Measurements from ENCODE around the gene GP1BB. TPM values are rescaled to one million over a fixed set of nuclear protein-coding genes. Genes with fewer than 3 reads are reported as not detected.

The GP1BB gene
- total RNA-seq, 2 experiments from 2014 or later, result not detected

DNA sequence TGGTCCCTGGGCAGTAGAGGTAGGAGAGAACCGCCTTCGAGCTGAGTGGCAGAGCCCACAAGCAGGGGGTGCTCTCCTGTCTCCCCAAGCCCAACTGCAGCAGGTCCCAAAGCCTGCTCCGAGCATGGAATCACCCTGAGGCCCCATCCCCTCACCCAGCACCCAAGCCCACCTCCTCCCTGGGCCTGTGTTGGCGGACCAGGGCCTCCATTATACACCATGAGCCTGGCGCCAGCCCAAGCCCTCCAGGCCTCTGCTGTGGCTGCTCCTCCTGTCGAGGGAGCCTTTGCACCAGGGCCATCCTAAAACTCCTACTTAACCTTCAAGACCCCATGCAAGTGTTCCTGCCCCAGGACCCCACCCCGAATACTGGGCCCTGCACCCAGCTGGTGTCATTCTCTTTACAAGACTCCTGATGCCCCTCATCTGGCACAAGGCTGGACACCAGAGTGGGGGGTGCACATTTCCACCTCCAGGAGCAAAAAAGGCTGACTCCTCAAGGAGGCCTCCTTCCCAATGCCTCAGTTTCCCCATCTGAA is 16.6 kb downstream of the GP1BB start:
- Mint-ChIP-seq H3K4me3 (no peak overlapping the region), H3K9me3 (ENCODE audit: low read depth) (no peaks in the 10 kb centered on the region), H3K27me3 (no peaks in the 10 kb centered on the region), H3K4me1 (no peaks in the 10 kb centered on the region), H3K27ac (no peak overlapping the region), H3K36me3 (no peaks in the 10 kb centered on the region)
- DNase-seq (no peak), ATAC-seq (no peak)
- CTCF ChIA-PET, result no interaction called here

DNA sequence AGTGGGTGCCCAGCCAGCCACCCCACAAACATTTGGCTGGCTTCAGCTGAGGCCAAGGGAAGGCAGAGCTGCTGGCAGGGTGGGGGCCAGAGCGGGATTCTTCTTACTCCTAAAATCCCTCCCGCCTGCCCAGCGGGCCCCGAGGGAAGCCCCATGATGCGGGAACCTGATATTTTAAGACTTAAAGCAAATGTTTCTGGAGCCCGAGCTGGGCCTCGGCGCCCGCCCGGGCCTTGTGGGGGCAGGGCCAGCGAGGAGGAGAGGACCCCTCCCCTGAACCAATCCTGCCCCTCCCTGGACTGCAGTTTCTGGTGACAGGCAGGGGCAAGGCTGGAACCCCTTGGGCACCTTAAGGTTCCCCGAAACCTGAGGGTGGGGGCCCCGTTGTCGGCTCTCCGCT is 17.2 kb downstream of the GP1BB start:
- Mint-ChIP-seq H3K36me3 (no peaks in the 10 kb centered on the region), H3K4me3 (no peak overlapping the region), H3K27me3 (no peaks in the 10 kb centered on the region), H3K9me3 (ENCODE audit: low read depth) (no peaks in the 10 kb centered on the region), H3K4me1 (no peaks in the 10 kb centered on the region), H3K27ac (no peak overlapping the region)
- CTCF ChIA-PET, result interaction anchor here (2.2 kb wide), 1 partner anchor 10 kb away, joined by 7 read pairs; no protein-coding TSS in a partner anchor
- DNase-seq, result no peak
- ATAC-seq, result no peak

DNA sequence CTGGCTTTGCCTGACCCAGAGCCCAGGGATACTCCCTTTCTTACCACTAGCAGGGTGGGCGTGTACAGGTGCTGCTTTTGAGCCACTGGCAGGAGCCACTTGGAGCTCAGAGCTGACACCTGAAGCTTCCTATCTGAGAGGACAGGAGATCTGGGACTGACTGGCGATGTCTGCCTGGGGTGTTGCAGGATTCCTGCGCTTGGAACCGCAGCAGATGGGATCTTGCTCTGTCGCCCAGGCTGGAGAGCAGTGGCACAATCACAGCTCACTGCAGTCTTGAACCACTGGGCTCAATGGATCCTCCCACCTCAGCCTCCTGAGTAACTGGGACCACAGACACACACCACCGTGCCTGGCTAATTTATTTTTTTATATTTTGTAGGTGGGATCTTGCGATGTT is 17.7 kb downstream of the GP1BB start:
- ATAC-seq (no peak), DNase-seq (no peak)
- H3K27ac Mint-ChIP-seq, result no peak overlapping the region
- CTCF ChIA-PET, result interaction anchor here (2.2 kb wide), 1 partner anchor 10 kb away, joined by 7 read pairs; no protein-coding TSS in a partner anchor
- no peaks in the 10 kb centered on the region for H3K36me3 Mint-ChIP-seq
- H3K9me3 Mint-ChIP-seq (ENCODE audit: low read depth), result no peaks in the 10 kb centered on the region
- H3K27me3 Mint-ChIP-seq, result no peaks in the 10 kb centered on the region
- no peak overlapping the region for H3K4me3 Mint-ChIP-seq
- no peaks in the 10 kb centered on the region for H3K4me1 Mint-ChIP-seq

DNA sequence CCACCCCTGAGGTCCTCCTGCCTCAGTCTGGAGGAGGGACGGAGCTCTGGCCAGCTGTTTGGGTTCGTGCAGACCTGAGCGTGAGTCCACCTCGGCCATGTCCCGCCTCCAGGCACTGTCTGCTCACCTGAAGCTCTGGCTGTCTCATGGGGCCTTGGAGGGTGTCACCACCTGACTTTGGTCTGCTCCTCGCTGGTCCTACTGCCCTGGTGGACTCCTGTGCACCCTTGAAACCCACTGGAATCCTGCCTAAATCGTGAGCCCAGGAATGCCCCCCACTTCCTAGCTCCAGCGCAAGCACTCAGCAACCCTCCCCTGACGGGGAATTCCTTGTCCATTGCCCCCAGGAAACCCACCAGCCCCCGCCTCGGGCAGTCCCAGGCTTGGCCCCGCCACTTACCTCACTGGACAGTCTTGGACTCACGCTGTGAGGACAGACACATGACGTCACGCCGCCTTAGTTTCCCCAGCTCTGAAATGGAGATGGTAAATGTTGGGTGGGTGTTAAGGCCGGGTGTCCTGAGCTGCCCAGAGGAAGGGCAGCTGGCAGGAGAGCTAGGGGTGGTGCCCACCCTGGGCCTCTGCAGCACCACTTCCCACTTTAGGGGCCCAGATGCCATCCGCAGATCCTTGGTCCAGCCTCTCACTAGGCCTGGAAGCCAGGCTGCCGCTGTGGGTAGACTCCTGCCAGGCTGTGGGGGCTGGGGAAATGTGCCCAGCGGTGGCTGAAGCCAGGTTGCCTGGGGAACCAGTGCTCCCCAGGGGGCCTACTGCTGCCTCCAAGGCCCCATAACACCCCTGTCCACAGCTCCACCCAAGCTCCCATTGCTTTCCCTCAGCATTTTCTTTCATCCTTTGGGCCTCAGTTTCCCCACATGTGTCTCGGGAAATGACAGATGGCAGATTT is 19.1 kb downstream of the GP1BB start:
- no peaks in the 10 kb centered on the region for H3K36me3 Mint-ChIP-seq
- DNase-seq, result no peak
- no peak for ATAC-seq
- no peak overlapping the region for H3K4me3 Mint-ChIP-seq
- H3K27ac Mint-ChIP-seq, result no peak overlapping the region
- H3K27me3 Mint-ChIP-seq, result no peaks in the 10 kb centered on the region
- CTCF ChIA-PET, result interaction anchor here (2.2 kb wide), 1 partner anchor 12 kb away, joined by 7 read pairs; no protein-coding TSS in a partner anchor
- H3K9me3 Mint-ChIP-seq (ENCODE audit: low read depth), result no peaks in the 10 kb centered on the region
- no peaks in the 10 kb centered on the region for H3K4me1 Mint-ChIP-seq

DNA sequence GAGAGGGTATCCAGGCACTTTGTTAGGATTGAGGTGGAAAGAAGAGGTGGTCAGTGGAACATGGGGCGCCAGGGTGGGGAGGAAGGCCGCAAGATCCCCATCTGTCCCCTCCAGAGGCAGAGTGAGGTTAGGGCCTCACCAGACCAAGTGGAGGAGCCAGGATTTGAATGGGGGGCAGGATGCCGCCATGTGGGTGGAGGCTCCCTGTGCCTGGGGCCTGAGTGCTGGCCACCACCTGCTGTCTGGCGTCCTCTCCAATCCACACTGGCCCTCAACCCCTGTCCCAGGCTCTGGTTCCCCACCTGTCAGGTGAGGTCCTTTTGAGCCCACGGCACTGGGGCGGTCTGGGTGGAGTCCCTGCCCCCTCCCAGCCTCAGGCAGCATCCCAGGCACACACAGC is 19.7 kb downstream of the GP1BB start:
- no peak overlapping the region for H3K4me3 Mint-ChIP-seq
- ATAC-seq (no peak), DNase-seq (no peak)
- no peaks in the 10 kb centered on the region for H3K9me3 Mint-ChIP-seq (ENCODE audit: low read depth)
- H3K4me1 Mint-ChIP-seq, result no peaks in the 10 kb centered on the region
- no peaks in the 10 kb centered on the region for H3K27me3 Mint-ChIP-seq
- no peak overlapping the region for H3K27ac Mint-ChIP-seq
- CTCF ChIA-PET, result no interaction called here
- no peaks in the 10 kb centered on the region for H3K36me3 Mint-ChIP-seq

DNA sequence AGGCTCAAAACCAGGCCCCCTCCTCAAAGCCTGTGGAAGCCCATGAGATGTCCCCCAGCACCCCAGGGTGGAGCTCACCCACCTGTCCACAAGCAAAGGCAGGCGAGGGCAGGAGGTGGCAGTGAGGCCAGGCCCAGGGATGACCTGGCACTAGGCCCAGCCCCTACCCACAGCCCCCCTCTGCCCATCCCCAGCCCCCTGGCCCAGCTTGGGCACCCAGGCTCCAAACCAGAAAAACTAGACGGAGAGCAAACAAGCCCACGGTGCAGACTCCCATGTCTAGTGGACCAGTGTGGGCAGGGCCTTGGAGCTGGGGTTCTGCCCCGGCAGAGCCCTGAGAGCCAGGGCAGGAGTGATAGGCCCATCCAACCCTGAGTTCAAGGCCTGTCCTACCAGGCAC is 20.3 kb downstream of the GP1BB start:
- Mint-ChIP-seq H3K27ac (no peak overlapping the region), H3K9me3 (ENCODE audit: low read depth) (no peaks in the 10 kb centered on the region), H3K36me3 (no peaks in the 10 kb centered on the region), H3K4me3 (no peak overlapping the region), H3K27me3 (peaks cover 3% of the 10 kb centered on the region), H3K4me1 (no peaks in the 10 kb centered on the region)
- DNase-seq, result no peak
- no peak for ATAC-seq
- CTCF ChIA-PET, result no interaction called here

DNA sequence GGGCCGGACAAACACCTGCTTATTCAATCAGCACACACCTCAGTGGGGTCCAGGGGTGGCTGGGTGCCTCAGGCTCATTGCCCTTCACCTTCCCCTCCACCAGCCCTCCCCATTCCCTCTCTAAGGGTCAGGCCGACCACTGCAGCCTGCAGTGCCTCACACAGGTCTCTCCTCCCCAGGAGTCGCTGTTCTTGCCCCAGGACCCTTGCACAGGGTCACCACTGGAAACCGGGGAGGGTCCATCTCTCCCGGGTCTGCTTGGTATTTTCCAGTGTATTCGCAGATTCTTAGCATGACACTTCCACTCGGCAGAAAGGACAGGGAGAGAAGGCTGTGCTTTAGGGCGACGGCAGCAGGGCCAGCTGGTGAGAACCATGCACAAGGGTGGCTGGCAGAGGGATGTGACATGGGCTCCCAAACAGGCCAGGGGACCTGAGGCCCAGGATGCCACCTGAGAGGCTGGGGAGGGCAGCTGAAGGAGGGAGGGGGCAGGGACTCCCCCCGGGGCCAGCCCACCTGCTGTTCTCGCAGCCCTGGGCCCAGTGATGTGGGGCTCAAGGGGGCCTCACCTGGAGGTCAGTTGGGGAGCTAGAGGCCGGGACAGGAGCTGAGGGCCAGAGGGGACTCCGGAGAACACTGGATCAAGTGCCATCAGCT is 21.1 kb downstream of the GP1BB start:
- Mint-ChIP-seq H3K4me1 (no peaks in the 10 kb centered on the region), H3K4me3 (no peak overlapping the region), H3K27ac (no peak overlapping the region), H3K36me3 (no peaks in the 10 kb centered on the region), H3K9me3 (ENCODE audit: low read depth) (no peaks in the 10 kb centered on the region), H3K27me3 (peaks cover 3% of the 10 kb centered on the region)
- ATAC-seq, result no peak
- CTCF ChIA-PET, result interaction anchor here (1.3 to 1.5 kb wide), 2 partner anchors 14 to 166 kb away, joined by 3 to 5 read pairs; no protein-coding TSS in a partner anchor
- DNase-seq, result no peak

DNA sequence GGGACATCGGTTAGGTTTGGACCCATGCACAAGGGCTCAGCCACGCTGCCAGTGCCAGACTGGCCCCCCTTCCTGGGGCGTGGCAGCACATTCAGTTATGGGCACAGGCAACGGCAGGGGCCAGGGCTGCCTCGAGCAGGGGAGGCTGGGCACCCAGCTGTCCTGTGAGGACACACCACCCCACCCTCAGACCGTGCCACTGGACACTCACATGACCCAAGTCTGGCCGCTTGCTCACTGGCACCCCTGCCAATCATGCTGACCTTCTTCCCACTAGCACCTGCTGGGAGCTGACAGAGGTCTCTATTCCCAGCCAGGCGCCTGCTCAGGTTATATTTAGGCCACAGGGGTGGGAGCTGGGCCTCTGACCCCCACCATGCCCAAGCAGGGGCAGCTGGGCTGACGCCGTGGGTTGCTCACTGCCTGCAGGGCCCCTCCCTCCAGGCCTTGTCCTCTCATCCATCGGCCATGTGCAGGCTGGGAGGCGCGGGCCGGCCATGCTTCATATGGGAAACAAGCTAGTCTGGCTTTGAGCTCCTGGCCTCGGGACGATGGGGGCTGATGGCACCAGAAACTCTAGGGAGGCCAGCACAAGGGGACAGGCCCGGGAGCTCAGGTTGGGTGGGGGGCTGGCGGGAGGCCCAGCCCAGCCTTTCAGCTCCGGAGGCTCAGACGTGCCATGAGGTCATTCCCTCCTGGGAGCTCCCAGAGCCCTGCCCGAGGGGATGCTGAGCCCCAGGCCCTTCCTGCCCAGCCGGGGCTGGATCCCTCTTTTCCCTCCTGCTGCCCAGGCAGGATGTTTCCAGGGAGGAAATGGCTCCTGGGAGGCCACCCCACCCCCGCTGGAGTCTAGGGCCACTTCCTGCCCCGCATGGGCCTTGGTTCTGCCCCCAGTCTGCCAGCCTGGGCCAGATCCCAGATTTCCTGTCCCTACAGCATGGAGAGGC is 22.1 kb downstream of the GP1BB start:
- Mint-ChIP-seq H3K4me3 (no peak overlapping the region), H3K9me3 (ENCODE audit: low read depth) (no peaks in the 10 kb centered on the region), H3K36me3 (no peaks in the 10 kb centered on the region), H3K27me3 (peaks cover 3% of the 10 kb centered on the region), H3K27ac (no peak overlapping the region), H3K4me1 (no peaks in the 10 kb centered on the region)
- no peak for DNase-seq
- CTCF ChIA-PET, result interaction anchor here (1.0 to 1.5 kb wide), 3 partner anchors 10 to 165 kb away, joined by 3 to 5 read pairs (median 3); no protein-coding TSS in a partner anchor
- ATAC-seq, result no peak

DNA sequence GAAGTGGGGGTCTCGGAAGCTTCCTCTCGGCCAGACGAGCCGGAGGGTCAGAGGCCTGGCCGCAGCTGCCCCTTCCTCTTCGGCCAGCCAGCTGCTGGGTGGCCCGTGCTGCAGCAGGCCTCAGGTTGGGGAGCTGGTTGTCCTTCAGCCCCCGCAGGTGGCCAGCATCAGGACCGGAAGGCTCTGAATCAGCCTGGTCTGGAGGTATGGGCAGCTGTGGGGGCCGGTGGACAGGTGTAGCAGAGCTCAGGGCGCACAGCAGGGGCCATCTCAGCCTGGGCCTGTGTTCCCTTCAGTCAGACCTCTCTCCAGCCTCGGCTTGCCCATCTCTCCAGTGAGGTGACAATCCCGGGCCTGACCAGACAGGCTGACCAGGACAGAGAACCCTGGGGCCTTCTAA is 23.4 kb downstream of the GP1BB start:
- Mint-ChIP-seq H3K4me3 (no peak overlapping the region), H3K4me1 (no peaks in the 10 kb centered on the region), H3K9me3 (ENCODE audit: low read depth) (no peaks in the 10 kb centered on the region), H3K27ac (no peak overlapping the region), H3K36me3 (no peaks in the 10 kb centered on the region), H3K27me3 (peaks cover 3% of the 10 kb centered on the region)
- ATAC-seq (no peak), DNase-seq (no peak)
- CTCF ChIA-PET, result interaction anchor here (1.2 to 1.7 kb wide), 3 partner anchors 11 to 17 kb away, joined by 3 to 8 read pairs (median 3); no protein-coding TSS in a partner anchor

DNA sequence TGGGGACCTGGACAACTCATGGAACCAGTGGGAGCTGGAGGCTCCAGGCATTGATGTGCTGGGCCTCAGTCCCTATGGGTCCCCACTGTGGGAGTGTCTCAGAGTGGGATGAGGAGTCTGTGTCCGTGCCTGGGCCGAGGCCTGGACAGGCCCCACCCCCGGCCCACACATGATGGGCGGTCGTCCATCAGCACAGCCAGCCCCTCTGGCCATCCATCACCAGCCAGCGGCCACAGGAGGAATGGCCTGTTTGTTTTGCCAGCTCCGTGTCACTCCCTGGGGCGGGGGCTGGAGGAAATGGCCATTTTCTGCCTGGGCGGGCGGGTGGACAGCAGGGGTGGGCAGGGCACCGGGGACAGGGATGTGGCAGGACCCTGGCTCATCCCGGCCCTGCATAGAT is 24.2 kb downstream of the GP1BB start:
- H3K9me3 Mint-ChIP-seq (ENCODE audit: low read depth), result no peaks in the 10 kb centered on the region
- ATAC-seq, result no peak

DNA sequence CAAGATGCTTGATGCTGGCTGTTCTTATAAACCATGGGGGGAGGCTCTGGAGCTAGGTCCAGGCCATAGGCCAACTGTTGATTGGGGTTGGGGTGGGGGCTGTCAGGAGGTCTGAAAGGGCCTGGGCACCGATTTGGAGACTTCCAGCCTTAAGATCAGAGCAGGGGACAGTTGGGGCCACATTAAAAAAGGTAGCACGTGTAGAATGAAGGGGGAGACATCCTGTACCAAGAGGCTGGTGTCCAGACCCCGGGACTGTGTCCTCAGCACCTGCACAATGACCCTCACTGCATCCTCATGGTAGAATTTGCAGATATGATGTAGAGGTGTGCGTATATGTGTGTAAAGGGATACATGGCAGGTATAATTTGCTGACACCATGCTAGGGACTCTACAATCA is 24.8 kb downstream of the GP1BB start:
- H3K4me1 Mint-ChIP-seq, result no peaks in the 10 kb centered on the region
- no peak overlapping the region for H3K27ac Mint-ChIP-seq
- ATAC-seq, result no peak
- H3K27me3 Mint-ChIP-seq, result peaks cover 8% of the 10 kb centered on the region
- no peak overlapping the region for H3K4me3 Mint-ChIP-seq
- H3K9me3 Mint-ChIP-seq (ENCODE audit: low read depth), result no peaks in the 10 kb centered on the region
- CTCF ChIA-PET, result interaction anchor here (0.8 to 1.5 kb wide), 3 partner anchors 10 to 162 kb away, joined by 3 read pairs; no protein-coding TSS in a partner anchor
- H3K36me3 Mint-ChIP-seq, result no peaks in the 10 kb centered on the region
- DNase-seq, result no peak

More for the DNA sequence above, 24.2 kb downstream of the GP1BB start:
- Mint-ChIP-seq H3K27ac (no peak overlapping the region), H3K27me3 (peaks cover 3% of the 10 kb centered on the region), H3K4me1 (no peaks in the 10 kb centered on the region), H3K4me3 (no peak overlapping the region), H3K36me3 (no peaks in the 10 kb centered on the region)
- CTCF ChIA-PET, result interaction anchor here (0.8 to 1.7 kb wide), 4 partner anchors 10 to 163 kb away, joined by 3 to 8 read pairs (median 3); no protein-coding TSS in a partner anchor
- no peak for DNase-seq

DNA sequence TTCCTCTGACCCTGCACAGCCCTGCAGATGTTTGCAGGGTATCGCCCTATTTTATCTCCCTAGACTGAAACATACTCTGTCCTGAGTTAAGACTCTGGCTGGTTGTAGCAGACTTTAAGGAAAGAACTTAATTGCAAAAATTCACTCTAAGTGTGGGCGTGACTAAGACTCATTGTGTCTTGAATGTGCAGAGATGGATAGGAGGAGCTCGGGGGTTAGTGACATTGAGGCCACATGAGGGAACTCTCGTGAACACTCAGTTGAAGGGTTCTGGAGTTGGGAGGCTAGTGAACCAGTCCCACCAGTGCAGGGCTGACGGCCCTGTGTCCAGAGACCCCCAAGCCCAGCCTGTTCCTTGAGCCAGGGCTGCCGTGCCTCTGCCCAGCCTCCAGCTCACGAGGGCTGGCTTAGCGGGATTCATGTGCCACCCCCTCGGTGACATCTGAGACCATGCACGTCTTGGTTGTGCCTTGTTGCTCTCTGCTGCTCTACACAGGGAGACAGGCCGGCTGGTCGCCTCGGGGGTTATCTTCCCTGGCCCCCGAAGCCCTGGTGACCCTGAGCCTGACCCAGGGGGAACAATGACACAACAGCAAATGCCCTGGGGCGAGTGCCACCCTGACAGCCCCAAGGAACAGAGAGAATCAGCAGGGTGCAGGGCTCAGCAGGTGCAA is 25.8 kb downstream of the GP1BB start:
- no peak overlapping the region for H3K4me3 Mint-ChIP-seq
- no peak overlapping the region for H3K27ac Mint-ChIP-seq
- no peaks in the 10 kb centered on the region for H3K9me3 Mint-ChIP-seq (ENCODE audit: low read depth)
- DNase-seq (no peak), ATAC-seq (no peak)
- no peaks in the 10 kb centered on the region for H3K36me3 Mint-ChIP-seq
- H3K4me1 Mint-ChIP-seq, result no peaks in the 10 kb centered on the region
- H3K27me3 Mint-ChIP-seq, result peaks cover 18% of the 10 kb centered on the region
- CTCF ChIA-PET, result no interaction called here
